HepG2 (cell line): ENCODE results near the gene GSC2. TPM values are rescaled to one million over a fixed set of nuclear protein-coding genes. Genes with fewer than 3 reads are reported as not detected.

ENCODE experiments used
- CEBPG ChIP-seq: IDR thresholded peaks from 2 replicates; pipeline ENCODE4 v1.6.1; 2016
- HCFC1 ChIP-seq: fragments of 150-350 bp; IDR thresholded peaks from 2 replicates; pipeline ENCODE4 v1.6.1; 2014; ENCODE audit warnings: low read depth, low read length
- KLF13 ChIP-seq: sonication (generic); formaldehyde crosslinking; IDR thresholded peaks from 2 replicates; pipeline ENCODE4 v1.4.0; 2020; ENCODE audit warnings: mild to moderate bottlenecking, missing genetic modification reagents
- PHB2 ChIP-seq: fragments of 450-650 bp; IDR thresholded peaks from 2 replicates; pipeline ENCODE4 v1.6.1; 2018; ENCODE audit not compliant: partially characterized antibody
- POLR2A ChIP-seq, 2 experiments: IDR thresholded peaks; 2 replicates each; pipeline ENCODE4 v1.6.1; 2011; ENCODE audit warnings: low read depth in 2 of 2, low read length in 2 of 2, mild to moderate bottlenecking in 1 of 2, moderate library complexity in 1 of 2; ENCODE audit not compliant: insufficient read depth in 1 of 2
- RAD21 ChIP-seq: fragments of 450-650 bp; formaldehyde crosslinking; IDR thresholded peaks from 2 replicates; pipeline ENCODE4 v1.5.0; 2020; ENCODE audit warnings: mild to moderate bottlenecking
- REXO4 ChIP-seq: sonication (generic); formaldehyde crosslinking; IDR thresholded peaks from 2 replicates; pipeline ENCODE4 v1.8.0; 2022; ENCODE audit warnings: missing genetic modification reagents, mild to moderate bottlenecking, borderline replicate concordance
- ZBTB39 ChIP-seq: sonication (generic); formaldehyde crosslinking; IDR thresholded peaks from 2 replicates; pipeline ENCODE4 v1.5.0; 2020; ENCODE audit warnings: missing genetic modification reagents
- ZNF318 ChIP-seq: sonication (generic); formaldehyde crosslinking; IDR thresholded peaks from 2 replicates; pipeline ENCODE4 v1.4.0; 2020; ENCODE audit warnings: mild to moderate bottlenecking, missing genetic modification reagents
- ZNF580 ChIP-seq: IDR thresholded peaks from 2 replicates; pipeline ENCODE4 v1.6.1; 2016; ENCODE audit warnings: low read depth, borderline replicate concordance
- ZSCAN30 ChIP-seq: sonication (generic); formaldehyde crosslinking; IDR thresholded peaks from 2 replicates; pipeline ENCODE4 v1.5.0; 2020; ENCODE audit warnings: mild to moderate bottlenecking, missing genetic modification reagents
- polyA plus RNA-seq, 8 experiments: library from polyadenylated mRNA; depleted of rRNA in 3 of 8; stranded (reverse) in 7 of 8; unstranded in 1 of 8; fragments of >200 nt; fragmentation: Illumina TruSeq in 4 of 8; extraction: Trizol in 4 of 8; gene quantifications; 2 replicates each; pipeline versions ENCODE4 v1.2.1 to v1.2.3, GENCODE V29; 2011 to 2016; ENCODE audit warnings: low read depth in 4 of 8, missing spikeins in 1 of 8, mixed read lengths in 1 of 8; ENCODE audit not compliant: insufficient read depth in 1 of 8
- total RNA-seq, 5 experiments: library from RNA; depleted of rRNA; stranded (reverse); fragments of >200 nt; fragmentation: Illumina TruSeq; extraction: Trizol; gene quantifications; 2 replicates each; pipeline ENCODE4 v1.2.3, GENCODE V29; 2016; ENCODE audit warnings: low read depth in 1 of 5
- TF ChIP-seq, protein P1 (sequence below): sonication (generic); formaldehyde crosslinking; conservative IDR thresholded peaks from 2 replicates; pipeline ENCODE4 v1.4.0; 2020; ENCODE audit warnings: missing genetic modification reagents

GSC2 gene
- total and polyA plus RNA-seq, 2 of the 13 experiments (the other 11 are each of a cell fraction or from before 2014, with no cell fraction given), result not detected

- no peak for TF ChIP-seq KLF13 (CRISPR knock-in tag)
- no peak for TF ChIP-seq HCFC1
- no peak for TF ChIP-seq ZBTB39 (CRISPR knock-in tag)
- TF ChIP-seq POLR2A (IDR thresholded peaks at IDR 0.05; ENCODE audit: insufficient read depth in 1 of 2, low read depth in 2 of 2, low read length in 2 of 2), result peak in 1 of 2 experiments; percentile 70; a peak in 1 of 4 replicates
- TF ChIP-seq ZNF580 (CRISPR knock-in tag), result no peak
- no peak for TF ChIP-seq ZNF318 (CRISPR knock-in tag)
- no peak for TF ChIP-seq REXO4 (CRISPR knock-in tag)
- no peak for TF ChIP-seq PHB2
- no peak for TF ChIP-seq CEBPG (CRISPR knock-in tag)
- TF ChIP-seq ZSCAN30 (CRISPR knock-in tag), result no peak
- no peak for TF ChIP-seq RAD21 (CRISPR knock-in tag)
- TF ChIP-seq, protein P1, sequence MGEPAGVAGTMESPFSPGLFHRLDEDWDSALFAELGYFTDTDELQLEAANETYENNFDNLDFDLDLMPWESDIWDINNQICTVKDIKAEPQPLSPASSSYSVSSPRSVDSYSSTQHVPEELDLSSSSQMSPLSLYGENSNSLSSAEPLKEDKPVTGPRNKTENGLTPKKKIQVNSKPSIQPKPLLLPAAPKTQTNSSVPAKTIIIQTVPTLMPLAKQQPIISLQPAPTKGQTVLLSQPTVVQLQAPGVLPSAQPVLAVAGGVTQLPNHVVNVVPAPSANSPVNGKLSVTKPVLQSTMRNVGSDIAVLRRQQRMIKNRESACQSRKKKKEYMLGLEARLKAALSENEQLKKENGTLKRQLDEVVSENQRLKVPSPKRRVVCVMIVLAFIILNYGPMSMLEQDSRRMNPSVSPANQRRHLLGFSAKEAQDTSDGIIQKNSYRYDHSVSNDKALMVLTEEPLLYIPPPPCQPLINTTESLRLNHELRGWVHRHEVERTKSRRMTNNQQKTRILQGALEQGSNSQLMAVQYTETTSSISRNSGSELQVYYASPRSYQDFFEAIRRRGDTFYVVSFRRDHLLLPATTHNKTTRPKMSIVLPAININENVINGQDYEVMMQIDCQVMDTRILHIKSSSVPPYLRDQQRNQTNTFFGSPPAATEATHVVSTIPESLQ, result no peak
- TF ChIP-seq, all 625 proteins: peak for 75
Measured at GRCh38 chr22:19174106-19175025, 24.3 kb upstream of the GSC2 start (continued).
